Immature natural killer cell (primary cell): ENCODE data around the gene LLPH. TPM values are rescaled to one million over a fixed set of nuclear protein-coding genes. Genes with fewer than 3 reads are reported as not detected.

Source experiments
- DNase-seq, 3 donors: peaks; one replicate each; pipeline ENCODE4 v3.0.0; 2022; ENCODE audit warnings: mixed read lengths in 1 of 3
- H3K27ac Mint-ChIP-seq, 6 donors: one replicate each; pipeline ENCODE4 v1.8.0; 2020; ENCODE audit warnings: mixed read lengths in 6 of 6, mild to moderate bottlenecking in 5 of 6, inconsistent platforms in 4 of 6, moderate library complexity in 3 of 6
- H3K27me3 Mint-ChIP-seq, 3 donors: one replicate each; pipeline ENCODE4 v1.8.0; 2020 to 2021; ENCODE audit warnings: low read depth in 3 of 3, mild to moderate bottlenecking in 3 of 3, mixed read lengths in 3 of 3, moderate library complexity in 3 of 3, inconsistent platforms in 1 of 3
- H3K36me3 Mint-ChIP-seq, 3 donors: one replicate each; pipeline ENCODE4 v1.8.0; 2020; ENCODE audit warnings: mixed read lengths in 3 of 3, inconsistent platforms in 2 of 3, mild to moderate bottlenecking in 2 of 3
- H3K4me1 Mint-ChIP-seq, 2 donors: one replicate each; pipeline ENCODE4 v1.8.0; 2020; ENCODE audit warnings: inconsistent platforms in 2 of 2, mild to moderate bottlenecking in 2 of 2, mixed read lengths in 2 of 2, moderate library complexity in 1 of 2
- H3K4me3 Mint-ChIP-seq, 5 donors: one replicate each; pipeline ENCODE4 v1.8.0; 2020; ENCODE audit warnings: mild to moderate bottlenecking in 5 of 5, mixed read lengths in 5 of 5, inconsistent platforms in 3 of 5, moderate library complexity in 3 of 5
- H3K9me3 Mint-ChIP-seq, 6 donors: one replicate each; pipeline ENCODE4 v1.8.0; 2020; ENCODE audit warnings: mild to moderate bottlenecking in 6 of 6, mixed read lengths in 6 of 6, inconsistent platforms in 4 of 6, moderate library complexity in 3 of 6
- polyA plus RNA-seq, 3 donors: library from polyadenylated mRNA; unstranded; fragments of 300-500 nt; fragmentation: Illumina TruSeq; gene quantifications; one replicate each; pipeline ENCODE4 v1.2.3, GENCODE V29; 2021

The LLPH gene
- polyA plus RNA-seq, 3 donors from 2014 or later, result 34.9 to 44.1 (median 36.4) TPM

DNA sequence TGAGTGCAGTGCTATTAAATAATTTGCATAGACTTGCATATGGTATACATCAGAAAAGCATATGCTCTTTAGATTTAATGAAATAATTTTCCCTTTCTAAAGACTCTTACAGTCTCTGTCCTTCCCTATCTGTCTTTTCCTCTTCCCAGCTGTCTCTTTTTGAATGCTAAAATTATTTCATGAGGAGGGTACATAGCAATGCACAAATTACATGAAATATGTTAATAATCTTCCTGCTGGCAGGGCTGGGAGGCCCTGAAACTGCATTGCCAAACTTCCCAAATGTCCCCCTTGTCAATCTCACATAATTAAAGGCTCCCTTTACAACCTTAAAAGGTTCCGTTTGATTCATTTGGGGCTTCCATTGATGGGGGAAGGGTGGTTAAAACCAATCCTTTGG is 22.2 kb downstream of the LLPH start:
- DNase-seq, result no peak
- Mint-ChIP-seq H3K9me3 (no peaks in the 10 kb centered on the region), H3K4me1 (peaks cover 2 to 6% of the 10 kb centered on the region in 2 donors), H3K27me3 (peaks cover 0 to 3% (median 1%) of the 10 kb centered on the region in 3 donors), H3K4me3 (no peak overlapping the region), H3K36me3 (no peaks in the 10 kb centered on the region), H3K27ac (no peak overlapping the region)

- Mint-ChIP-seq H3K9me3 (no peaks in the 10 kb centered on the region), H3K4me3 (no peak overlapping the region), H3K27ac (no peak overlapping the region), H3K27me3 (peaks cover 0 to 3% (median 1%) of the 10 kb centered on the region in 3 donors), H3K4me1 (peaks cover 2 to 6% of the 10 kb centered on the region in 2 donors), H3K36me3 (no peaks in the 10 kb centered on the region)
- DNase-seq, result peak; percentile 63 to 73 (median 66)
Measured at GRCh38 chr12:66107451-66107915, 23.1 kb downstream of the LLPH start.

DNA sequence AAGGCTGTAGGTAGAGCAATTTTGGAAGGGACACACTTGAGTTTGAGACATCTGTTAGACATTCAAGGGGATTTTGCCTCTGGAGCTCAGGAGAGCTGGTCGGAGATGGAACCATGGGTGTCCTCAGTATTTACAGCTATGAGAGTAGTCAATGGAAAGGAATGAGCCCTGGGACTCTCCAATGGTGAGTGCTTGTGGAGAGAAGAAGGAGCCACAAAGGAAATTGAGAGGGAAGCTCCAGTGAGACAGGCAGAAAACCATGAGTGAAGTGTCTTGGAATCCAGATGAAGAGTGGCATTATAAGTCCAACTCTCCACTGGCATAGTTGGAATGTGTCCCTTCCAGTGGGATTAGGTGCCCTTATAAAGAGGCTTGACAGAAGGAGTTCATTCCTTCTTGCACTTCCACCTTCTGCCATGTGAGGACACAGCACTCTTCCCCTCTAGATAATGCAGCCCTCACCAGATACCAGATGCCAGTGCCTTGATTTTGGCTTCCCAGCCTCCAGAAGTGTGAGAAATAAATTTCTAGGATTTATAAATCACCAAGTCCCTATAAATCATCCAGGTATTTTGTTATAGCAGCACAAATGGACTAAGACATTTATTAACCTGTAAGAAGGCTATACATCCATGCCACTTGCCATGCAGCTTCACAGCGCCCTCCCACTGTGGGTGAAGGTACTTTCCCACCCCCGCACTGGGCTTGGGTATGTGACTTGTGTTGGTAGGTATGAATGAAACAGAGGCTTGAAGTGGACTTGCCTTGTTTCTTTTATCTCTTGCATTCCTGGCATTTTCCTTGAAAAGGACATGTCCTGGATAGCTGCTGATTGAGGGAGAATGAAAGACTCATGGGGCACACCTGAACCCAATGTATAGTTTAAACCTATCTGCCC is 27.3 kb downstream of the LLPH start:
- Mint-ChIP-seq H3K4me3 (no peak overlapping the region), H3K27ac (no peak overlapping the region), H3K9me3 (no peaks in the 10 kb centered on the region), H3K4me1 (peaks cover 2 to 6% of the 10 kb centered on the region in 2 donors), H3K27me3 (peaks cover 0 to 14% (median 3%) of the 10 kb centered on the region in 3 donors), H3K36me3 (no peaks in the 10 kb centered on the region)
- DNase-seq, result no peak

DNA sequence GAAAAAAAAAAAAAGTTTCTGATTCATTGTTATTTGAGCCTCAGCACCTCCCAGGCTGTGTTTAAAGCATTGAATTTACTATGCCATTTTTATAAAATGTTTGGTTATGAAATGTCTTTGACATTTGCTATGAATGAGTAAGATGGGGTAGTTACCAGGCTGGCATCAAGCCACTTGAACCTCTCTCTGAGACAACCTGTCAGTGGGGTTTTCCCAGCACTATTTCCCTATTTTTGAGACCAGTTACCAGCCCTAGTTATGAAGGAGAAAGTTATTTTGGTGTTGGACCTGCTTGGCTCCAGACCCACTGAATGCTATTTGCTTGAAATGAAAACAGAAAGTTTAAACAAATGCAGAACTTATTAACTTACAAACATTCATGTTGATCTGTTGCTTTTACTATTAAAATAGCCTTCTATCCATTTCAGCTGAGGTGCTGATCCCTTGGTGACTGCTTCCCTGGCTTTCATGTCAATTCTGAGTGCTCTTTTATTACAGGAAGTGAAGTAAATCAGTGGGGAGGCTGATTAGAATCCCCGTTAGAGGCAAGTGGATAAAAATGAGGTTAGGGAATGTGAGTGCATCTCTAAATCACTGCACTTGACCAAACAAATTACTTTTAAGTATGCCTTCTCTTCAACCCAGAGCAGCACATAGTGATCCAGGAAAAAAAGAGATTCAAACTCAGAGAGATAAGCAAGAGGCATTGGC is 37.8 kb downstream of the LLPH start:
- Mint-ChIP-seq H3K36me3 (no peaks in the 10 kb centered on the region), H3K27ac (no peak overlapping the region), H3K9me3 (peaks cover 0 to 2% (median 0%) of the 10 kb centered on the region in 6 donors), H3K27me3 (peaks cover 0 to 11% (median 0%) of the 10 kb centered on the region in 3 donors), H3K4me3 (no peak overlapping the region), H3K4me1 (no peaks in the 10 kb centered on the region)
- DNase-seq, result no peak

GRCh38 chr12:66090157-66090556 is 40.4 kb downstream of the LLPH start:
- no peak overlapping the region for H3K27ac Mint-ChIP-seq
- no peak overlapping the region for H3K4me3 Mint-ChIP-seq
- no peaks in the 10 kb centered on the region for H3K4me1 Mint-ChIP-seq
- peaks cover 0 to 12% (median 0%) of the 10 kb centered on the region in 3 donors for H3K27me3 Mint-ChIP-seq
- DNase-seq, result no peak
- H3K36me3 Mint-ChIP-seq, result no peaks in the 10 kb centered on the region
- no peaks in the 10 kb centered on the region for H3K9me3 Mint-ChIP-seq

DNA sequence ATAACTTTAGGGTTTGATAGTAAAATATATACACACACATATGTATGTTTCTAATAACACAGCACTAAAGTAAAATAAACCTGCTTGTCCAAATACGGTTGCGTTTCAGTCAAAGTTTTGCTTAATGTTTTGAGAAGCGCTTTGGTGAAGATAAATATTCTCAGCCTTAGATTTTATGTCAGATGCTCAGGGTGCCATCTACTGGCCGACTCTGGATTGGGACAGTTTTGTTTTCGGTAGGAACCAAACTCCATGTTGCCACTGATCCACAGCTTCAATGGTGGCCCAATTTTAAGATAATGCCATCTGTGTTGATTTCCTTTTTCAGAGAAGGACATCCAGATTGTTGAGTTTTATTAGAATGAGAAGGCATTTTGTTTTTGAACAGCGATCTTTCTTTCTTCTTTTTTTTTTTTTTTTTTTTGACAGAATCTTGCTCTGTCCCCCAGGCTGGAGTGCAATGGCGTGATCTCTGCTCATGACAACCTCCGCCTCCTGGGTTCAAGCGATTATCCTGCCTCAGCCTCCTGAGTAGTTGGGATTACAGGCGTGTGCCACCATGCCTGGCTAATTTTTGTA is 43.1 kb downstream of the LLPH start:
- peak; percentile 32 to 38 (median 36) for DNase-seq
- no peak overlapping the region for H3K4me3 Mint-ChIP-seq
- no peak overlapping the region for H3K27ac Mint-ChIP-seq
- H3K4me1 Mint-ChIP-seq, result no peaks in the 10 kb centered on the region
- H3K27me3 Mint-ChIP-seq, result peaks cover 0 to 10% (median 0%) of the 10 kb centered on the region in 3 donors
- H3K36me3 Mint-ChIP-seq, result no peaks in the 10 kb centered on the region
- H3K9me3 Mint-ChIP-seq, result no peaks in the 10 kb centered on the region

- Mint-ChIP-seq H3K4me3 (no peak overlapping the region), H3K27ac (no peak overlapping the region)
Measured at GRCh38 chr12:66085998-66086397, 44.6 kb downstream of the LLPH start.

GRCh38 chr12:66085213-66085612 is 45.3 kb downstream of the LLPH start:
- Mint-ChIP-seq H3K27me3 (peaks cover 0 to 8% (median 2%) of the 10 kb centered on the region in 3 donors), H3K36me3 (no peaks in the 10 kb centered on the region), H3K4me1 (no peaks in the 10 kb centered on the region), H3K27ac (no peak overlapping the region), H3K9me3 (no peaks in the 10 kb centered on the region), H3K4me3 (no peak overlapping the region)
- no peak for DNase-seq

More at GRCh38 chr12:66085998-66086397, 44.6 kb downstream of the LLPH start:
- no peaks in the 10 kb centered on the region for H3K9me3 Mint-ChIP-seq
- no peaks in the 10 kb centered on the region for H3K36me3 Mint-ChIP-seq
- H3K27me3 Mint-ChIP-seq, result peaks cover 0 to 10% (median 2%) of the 10 kb centered on the region in 3 donors
- H3K4me1 Mint-ChIP-seq, result no peaks in the 10 kb centered on the region
- DNase-seq, result no peak

DNA sequence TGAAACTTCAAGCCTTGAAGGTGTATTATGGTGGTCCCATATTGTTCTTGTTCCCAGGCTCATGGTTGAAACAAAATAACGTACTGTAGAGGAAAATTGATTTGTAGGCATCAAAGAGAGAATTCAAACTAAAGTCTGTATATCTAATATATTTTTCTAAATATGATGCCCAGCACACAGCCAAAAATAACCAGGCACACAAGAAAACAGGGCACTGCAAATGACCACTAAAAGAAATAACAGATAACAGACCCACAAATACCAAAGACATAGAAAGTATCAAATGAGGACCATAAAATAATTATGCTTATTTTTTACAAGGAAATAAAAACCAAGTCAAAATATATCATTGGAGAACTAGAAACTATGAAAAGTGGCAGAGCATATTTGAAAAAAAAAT is 46.8 kb downstream of the LLPH start:
- no peaks in the 10 kb centered on the region for H3K4me1 Mint-ChIP-seq
- no peak for DNase-seq
- H3K36me3 Mint-ChIP-seq, result no peaks in the 10 kb centered on the region
- H3K9me3 Mint-ChIP-seq, result no peaks in the 10 kb centered on the region
- peaks cover 0 to 4% (median 2%) of the 10 kb centered on the region in 3 donors for H3K27me3 Mint-ChIP-seq
- H3K27ac Mint-ChIP-seq, result no peak overlapping the region
- H3K4me3 Mint-ChIP-seq, result no peak overlapping the region

GRCh38 chr12:66082744-66083143 is 47.8 kb downstream of the LLPH start:
- H3K9me3 Mint-ChIP-seq, result no peaks in the 10 kb centered on the region
- H3K4me3 Mint-ChIP-seq, result no peak overlapping the region
- H3K27ac Mint-ChIP-seq, result no peak overlapping the region
- no peaks in the 10 kb centered on the region for H3K4me1 Mint-ChIP-seq
- H3K27me3 Mint-ChIP-seq, result peaks cover 0 to 4% (median 2%) of the 10 kb centered on the region in 3 donors
- no peaks in the 10 kb centered on the region for H3K36me3 Mint-ChIP-seq
- DNase-seq, result no peak

- Mint-ChIP-seq H3K36me3 (no peaks in the 10 kb centered on the region), H3K9me3 (no peaks in the 10 kb centered on the region), H3K27me3 (peaks cover 0 to 4% (median under 1%) of the 10 kb centered on the region in 3 donors), H3K27ac (no peak overlapping the region), H3K4me1 (no peaks in the 10 kb centered on the region), H3K4me3 (no peak overlapping the region)
- no peak for DNase-seq
Measured at GRCh38 chr12:66080791-66081190, 49.8 kb downstream of the LLPH start.

- Mint-ChIP-seq H3K27me3 (peaks cover 0 to 5% (median 4%) of the 10 kb centered on the region in 3 donors), H3K9me3 (no peaks in the 10 kb centered on the region)
Measured at GRCh38 chr12:66077542-66077941, 53.0 kb downstream of the LLPH start.

GRCh38 chr12:66074561-66074960 is 56.0 kb downstream of the LLPH start:
- Mint-ChIP-seq H3K4me1 (no peaks in the 10 kb centered on the region), H3K27ac (no peak overlapping the region), H3K36me3 (no peaks in the 10 kb centered on the region), H3K27me3 (peaks cover 2 to 5% (median 2%) of the 10 kb centered on the region in 3 donors), H3K4me3 (no peak overlapping the region), H3K9me3 (no peaks in the 10 kb centered on the region)
- no peak for DNase-seq

More at GRCh38 chr12:66077542-66077941, 53.0 kb downstream of the LLPH start:
- Mint-ChIP-seq H3K27ac (no peak overlapping the region), H3K36me3 (no peaks in the 10 kb centered on the region), H3K4me1 (no peaks in the 10 kb centered on the region), H3K4me3 (no peak overlapping the region)
- no peak for DNase-seq

DNA sequence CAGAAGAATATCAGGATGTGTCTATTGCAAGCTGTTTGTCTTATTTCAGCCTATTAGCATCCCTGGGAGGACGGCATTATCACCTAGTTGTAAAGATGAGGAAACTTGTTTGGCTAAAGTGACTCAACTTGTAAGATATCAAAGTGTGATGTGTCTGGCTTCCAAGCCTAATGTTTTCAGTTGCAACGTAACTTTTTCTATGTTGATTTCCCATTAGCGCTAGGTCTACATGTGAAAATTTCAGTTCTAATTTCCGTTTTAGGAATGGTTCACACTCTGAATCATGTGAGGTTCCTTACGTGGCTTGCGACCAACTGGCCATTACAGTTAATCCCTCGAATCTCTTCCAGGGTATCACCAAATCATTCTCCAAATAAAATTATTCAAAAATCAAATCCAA is 58.0 kb downstream of the LLPH start:
- no peaks in the 10 kb centered on the region for H3K36me3 Mint-ChIP-seq
- H3K27me3 Mint-ChIP-seq, result peaks cover under 1 to 5% (median 2%) of the 10 kb centered on the region in 3 donors
- no peaks in the 10 kb centered on the region for H3K4me1 Mint-ChIP-seq
- DNase-seq, result no peak
- no peaks in the 10 kb centered on the region for H3K9me3 Mint-ChIP-seq
- H3K27ac Mint-ChIP-seq, result no peak overlapping the region
- H3K4me3 Mint-ChIP-seq, result no peak overlapping the region
